OCI-M2 (cell line): Measurements from ENCODE around the gene TGIF1.

Experiments used
- DNase-seq: peaks from one replicate; lab custom pipeline; 2025; ENCODE audit not compliant: unreplicated experiment; lab: John Stamatoyannopoulos, UW

The TGIF1 gene

DNA sequence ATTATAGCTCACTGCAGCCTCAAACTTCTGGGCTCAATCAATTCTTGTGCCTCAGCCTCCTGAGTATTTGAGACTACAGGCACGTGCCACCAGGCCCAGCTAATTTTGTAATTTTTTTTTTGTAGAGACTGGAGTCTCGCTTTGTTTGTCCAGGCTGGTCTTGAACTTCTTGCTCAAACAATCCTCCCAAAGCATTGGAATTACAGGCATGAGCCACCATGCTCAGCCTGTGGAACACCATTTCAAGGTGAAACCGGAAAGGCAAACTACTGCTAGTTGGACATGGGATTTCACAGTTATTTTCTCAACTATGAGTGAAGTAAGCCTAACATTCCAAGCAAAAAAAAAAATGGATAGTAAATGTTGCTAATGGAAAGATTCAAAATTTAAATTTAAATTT, 20.9 kb upstream of the TGIF1 start:
- DNase-seq: no peak

- no peak for DNase-seq
Measured at GRCh38 chr18:3434685-3435084, 15.3 kb upstream of the TGIF1 start.

- no peak for DNase-seq
Measured at GRCh38 chr18:3440341-3440740, 9.6 kb upstream of the TGIF1 start.

- no peak for DNase-seq
Measured at GRCh38 chr18:3441290-3441689, 8.7 kb upstream of the TGIF1 start.

GRCh38 chr18:3442919-3443318, 7.1 kb upstream of the TGIF1 start:
- DNase-seq: no peak

GRCh38 chr18:3444296-3444695, 5.7 kb upstream of the TGIF1 start:
- no peak for DNase-seq

GRCh38 chr18:3444954-3445353, 5.0 kb upstream of the TGIF1 start:
- no peak for DNase-seq

GRCh38 chr18:3447068-3447894, 2.7 kb upstream of the TGIF1 start:
- no peak for DNase-seq

- DNase-seq: peak; percentile 64
Measured at GRCh38 chr18:3447895-3448837, 1.8 kb upstream of the TGIF1 start.

GRCh38 chr18:3448838-3449511, 997 bp upstream of the TGIF1 start:
- DNase-seq: no peak

DNA sequence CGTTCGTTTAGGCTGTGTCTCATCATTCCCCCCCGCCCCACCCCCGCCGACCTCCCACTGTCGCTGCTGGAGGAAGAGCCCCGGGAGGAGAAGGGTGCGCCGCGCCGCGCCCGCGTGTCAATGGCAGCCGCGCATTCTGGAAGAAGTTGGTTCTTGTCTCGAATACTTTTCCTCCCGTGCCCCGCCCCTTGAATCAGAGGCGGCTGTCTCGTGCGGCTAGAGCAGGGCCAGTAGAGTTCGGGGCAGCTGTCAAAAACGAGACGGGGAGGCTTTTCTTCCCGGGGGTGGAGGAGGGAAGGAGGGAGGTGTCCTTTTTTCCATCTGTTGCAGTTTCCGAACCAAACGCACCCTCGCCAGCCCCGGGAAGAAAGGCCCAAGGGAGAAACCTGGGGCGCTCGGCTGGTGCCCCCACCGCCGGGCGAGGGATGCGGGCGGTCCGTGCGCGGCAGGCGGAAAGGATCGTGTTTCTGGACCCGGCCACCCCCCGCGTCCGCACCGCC, 410 bp upstream of the TGIF1 start:
- DNase-seq: no peak

- DNase-seq: no peak
Measured at GRCh38 chr18:3450799-3451182, 819 bp downstream of the TGIF1 start.

DNA sequence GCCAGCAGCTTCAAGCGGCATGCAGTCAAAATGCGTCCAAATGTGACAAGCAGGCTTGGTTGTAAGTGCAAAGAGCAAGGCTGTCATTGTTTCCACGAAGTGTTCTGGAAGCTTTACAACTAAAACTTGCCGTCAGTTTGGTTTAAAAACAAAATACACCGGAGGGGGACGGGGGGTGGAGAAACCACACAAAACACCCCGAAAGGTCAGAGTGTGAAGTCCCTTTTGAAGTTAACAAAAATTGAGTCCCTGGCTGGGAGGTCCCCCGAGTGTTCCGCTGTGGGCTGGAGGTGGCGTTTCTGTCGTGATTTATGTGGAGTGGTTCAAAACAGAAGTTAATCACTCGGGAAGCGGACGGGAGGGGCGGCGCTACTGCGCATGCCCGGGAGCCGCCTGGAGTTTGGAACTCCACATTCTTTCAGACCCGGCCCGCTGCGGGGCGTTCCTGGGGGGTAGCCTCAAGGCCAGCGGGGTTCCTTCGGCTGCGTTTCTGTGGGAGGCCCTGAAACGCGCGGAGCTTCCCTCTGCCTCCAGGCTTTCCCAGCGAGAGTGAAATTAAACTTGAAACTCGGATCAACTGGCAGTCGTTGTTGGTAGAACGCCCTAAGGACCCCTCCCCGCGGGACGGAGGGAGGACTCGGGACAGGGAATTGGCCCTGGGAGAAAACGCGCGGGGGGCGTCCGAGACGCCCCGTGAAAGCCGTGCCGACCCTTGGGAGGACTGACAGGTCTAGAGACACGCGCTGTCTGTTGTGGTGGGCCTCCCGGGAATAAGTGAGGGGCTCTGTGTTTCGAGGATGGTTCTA, 1.4 kb downstream of the TGIF1 start:
- DNase-seq: no peak

GRCh38 chr18:3451989-3452749, 2.2 kb downstream of the TGIF1 start:
- no peak for DNase-seq

- DNase-seq: no peak
Measured at GRCh38 chr18:3452750-3453539, 3.0 kb downstream of the TGIF1 start.

DNA sequence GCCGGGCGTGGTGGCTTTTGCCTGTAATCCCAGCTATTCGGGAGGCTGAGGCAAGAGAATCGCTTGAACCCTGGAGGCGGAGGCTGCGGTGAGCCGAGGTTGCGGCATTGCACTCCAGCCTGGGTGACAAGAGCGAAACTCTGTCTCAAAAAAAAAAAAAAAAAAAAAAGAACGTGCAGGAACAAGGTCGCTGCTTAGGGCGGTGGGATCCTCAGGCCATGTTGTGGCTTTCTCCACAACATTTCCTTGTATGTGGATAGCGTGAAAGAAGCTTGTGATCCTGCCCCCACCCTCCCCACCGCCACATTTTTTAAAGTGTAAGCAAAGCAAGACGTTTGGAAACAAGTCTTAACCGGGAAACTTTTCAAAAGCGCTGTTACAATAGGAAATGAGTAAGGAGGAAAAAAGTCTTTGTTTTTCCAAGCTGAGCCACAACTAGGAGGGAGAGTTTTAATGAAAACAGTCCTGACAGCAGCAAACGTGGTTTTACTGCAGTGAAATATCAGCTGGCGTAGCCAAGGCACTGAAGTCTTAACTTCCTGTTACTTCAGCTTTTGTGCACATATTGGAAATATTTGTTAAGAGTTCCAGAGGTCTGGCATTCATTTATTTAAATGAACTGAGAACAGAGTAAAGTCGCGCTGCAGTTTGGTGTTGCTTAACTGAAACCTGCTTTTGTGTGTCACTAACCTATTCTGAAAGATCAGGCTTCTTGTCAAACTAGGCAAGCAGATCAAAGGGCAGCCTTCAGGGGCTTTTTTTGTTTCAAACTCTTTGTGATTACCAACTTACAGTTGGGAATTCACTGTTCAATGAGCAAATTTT, 3.8 kb downstream of the TGIF1 start:
- DNase-seq: no peak

DNA sequence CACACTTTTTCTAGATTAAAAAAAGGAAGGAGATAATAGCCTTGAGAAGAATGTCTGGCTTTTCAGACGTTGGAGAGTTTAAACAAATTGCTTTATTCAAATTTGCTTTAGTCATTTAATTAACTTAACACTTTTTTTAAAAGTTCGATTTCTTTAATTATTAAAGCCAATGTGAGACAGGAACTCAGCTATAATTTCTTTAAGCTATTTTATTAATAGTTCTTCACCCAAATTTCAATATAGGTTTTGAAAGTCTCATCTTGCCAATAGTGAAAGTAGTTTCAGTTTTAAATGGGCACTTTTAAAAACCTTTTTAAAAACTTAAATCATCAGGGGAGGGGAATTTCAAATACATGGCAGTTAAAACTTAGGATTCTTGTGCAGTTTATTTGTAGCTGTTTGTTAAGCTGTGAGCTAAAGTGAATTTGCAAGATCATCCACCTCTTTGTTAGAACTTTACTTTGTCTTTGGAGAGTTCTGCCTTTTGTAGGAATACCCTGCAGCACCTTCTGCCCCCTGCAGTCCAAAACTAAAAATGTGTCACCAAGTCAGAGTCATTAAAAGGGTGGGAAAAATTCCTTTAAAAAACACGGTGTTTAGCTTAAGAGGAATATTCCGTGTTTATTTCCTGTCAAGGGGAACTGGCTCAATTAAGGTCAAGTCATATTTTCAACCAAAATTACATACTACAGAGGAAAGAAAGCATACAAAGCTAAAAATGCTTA, 4.6 kb downstream of the TGIF1 start:
- DNase-seq: no peak
